ENCODE data around the gene TASP1.

The TASP1 gene

DNA sequence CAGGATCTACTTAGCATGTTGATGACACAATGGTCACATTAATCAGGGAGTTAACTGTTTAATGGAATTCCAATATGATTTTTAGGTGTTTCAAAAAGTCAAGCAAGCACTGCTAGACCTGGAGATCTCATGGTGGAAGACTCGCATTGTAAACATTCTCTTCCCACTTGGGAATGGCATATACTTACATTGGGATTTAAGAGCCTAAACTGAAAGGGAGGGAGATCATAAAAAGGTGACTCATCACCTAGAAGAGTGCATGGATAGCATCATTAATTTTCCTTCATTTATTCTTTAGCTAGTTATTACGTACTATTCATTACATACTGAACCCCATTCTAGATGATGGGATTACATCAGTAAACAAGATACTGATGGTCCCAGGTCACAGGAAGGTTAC, 185.4 kb downstream of the TASP1 start:
- H3K27me3 Mint-ChIP-seq, result no peaks in the 10 kb centered on the region
- no peak overlapping the region for H3K4me3 Mint-ChIP-seq
- H3K27ac Mint-ChIP-seq, result no peak overlapping the region
- no peak for DNase-seq
- ATAC-seq (replicated peaks), result no peak
- no peaks in the 10 kb centered on the region for H3K36me3 Mint-ChIP-seq (ENCODE audit: insufficient read depth)
- no peaks in the 10 kb centered on the region for H3K4me1 Mint-ChIP-seq (ENCODE audit: low read depth in 2 of 2)
- peaks cover 2 to 15% of the 10 kb centered on the region in 2 donors for H3K9me3 Mint-ChIP-seq

DNA sequence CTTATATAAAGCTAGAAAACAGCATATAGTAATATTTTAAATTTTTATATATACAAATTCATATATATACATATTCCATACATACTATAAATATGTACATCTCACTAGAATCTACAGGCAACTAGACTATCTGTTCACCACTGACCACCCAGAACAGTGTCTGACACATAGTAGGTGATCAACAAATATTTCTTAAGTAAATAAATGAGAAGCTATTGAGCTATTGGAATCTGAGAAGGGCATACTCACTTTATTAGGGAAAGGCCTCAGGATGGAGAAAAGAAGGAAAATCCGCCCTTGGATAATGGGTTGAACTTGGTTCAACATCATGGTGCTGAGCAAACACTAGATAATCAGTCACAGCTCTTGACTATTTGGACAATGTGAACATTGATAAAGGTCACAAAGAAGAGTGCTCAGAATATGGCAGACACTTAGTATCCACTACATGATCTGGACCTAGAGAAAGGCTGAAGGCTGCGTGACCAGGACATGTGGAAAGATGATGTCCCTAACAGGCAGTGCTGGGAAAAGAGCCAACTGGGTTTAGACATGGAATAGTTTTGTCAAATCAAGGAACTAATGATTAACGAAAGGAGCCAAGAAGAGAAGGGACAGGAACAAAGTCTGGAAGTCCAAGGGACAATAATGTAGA, 186.1 kb downstream of the TASP1 start:
- H3K4me1 Mint-ChIP-seq (ENCODE audit: low read depth in 2 of 2), result no peaks in the 10 kb centered on the region
- H3K27ac Mint-ChIP-seq, result no peak overlapping the region
- no peaks in the 10 kb centered on the region for H3K36me3 Mint-ChIP-seq (ENCODE audit: insufficient read depth)
- no peak overlapping the region for H3K4me3 Mint-ChIP-seq
- no peak for ATAC-seq (replicated peaks)
- H3K9me3 Mint-ChIP-seq, result peaks cover 2 to 15% of the 10 kb centered on the region in 2 donors
- H3K27me3 Mint-ChIP-seq, result no peaks in the 10 kb centered on the region
- DNase-seq, result no peak

DNA sequence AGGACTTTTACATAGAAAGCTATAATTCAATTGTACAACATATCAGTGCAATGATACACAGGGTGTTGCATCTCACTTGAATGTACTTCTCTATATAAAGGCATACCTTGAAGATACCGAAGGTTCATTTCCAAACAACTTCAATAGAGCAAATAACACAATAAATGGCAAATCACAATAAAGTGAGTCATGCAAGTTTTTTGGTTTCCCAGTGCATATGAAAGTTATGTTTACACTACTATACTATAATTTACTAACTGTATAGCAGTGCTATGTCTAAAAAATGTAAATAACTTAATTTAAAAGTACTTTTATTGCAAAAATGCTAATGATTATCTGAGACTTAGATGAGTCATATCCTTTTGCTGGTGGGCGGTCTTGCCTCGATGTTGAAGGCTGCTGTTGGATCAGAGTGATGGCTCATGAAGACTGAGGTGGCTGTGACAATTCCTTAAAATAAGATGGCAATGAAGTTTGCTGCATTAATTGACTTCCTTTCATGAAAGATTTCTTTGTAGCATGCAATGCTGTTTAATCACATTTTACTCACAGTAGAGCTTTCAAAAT, 188.8 kb downstream of the TASP1 start:
- Mint-ChIP-seq H3K27me3 (no peaks in the 10 kb centered on the region), H3K4me1 (ENCODE audit: low read depth in 2 of 2) (no peaks in the 10 kb centered on the region), H3K9me3 (peaks cover 2 to 15% of the 10 kb centered on the region in 2 donors), H3K27ac (no peak overlapping the region), H3K4me3 (no peak overlapping the region), H3K36me3 (ENCODE audit: insufficient read depth) (no peaks in the 10 kb centered on the region)
- ATAC-seq (replicated peaks) (no peak), DNase-seq (no peak)

DNA sequence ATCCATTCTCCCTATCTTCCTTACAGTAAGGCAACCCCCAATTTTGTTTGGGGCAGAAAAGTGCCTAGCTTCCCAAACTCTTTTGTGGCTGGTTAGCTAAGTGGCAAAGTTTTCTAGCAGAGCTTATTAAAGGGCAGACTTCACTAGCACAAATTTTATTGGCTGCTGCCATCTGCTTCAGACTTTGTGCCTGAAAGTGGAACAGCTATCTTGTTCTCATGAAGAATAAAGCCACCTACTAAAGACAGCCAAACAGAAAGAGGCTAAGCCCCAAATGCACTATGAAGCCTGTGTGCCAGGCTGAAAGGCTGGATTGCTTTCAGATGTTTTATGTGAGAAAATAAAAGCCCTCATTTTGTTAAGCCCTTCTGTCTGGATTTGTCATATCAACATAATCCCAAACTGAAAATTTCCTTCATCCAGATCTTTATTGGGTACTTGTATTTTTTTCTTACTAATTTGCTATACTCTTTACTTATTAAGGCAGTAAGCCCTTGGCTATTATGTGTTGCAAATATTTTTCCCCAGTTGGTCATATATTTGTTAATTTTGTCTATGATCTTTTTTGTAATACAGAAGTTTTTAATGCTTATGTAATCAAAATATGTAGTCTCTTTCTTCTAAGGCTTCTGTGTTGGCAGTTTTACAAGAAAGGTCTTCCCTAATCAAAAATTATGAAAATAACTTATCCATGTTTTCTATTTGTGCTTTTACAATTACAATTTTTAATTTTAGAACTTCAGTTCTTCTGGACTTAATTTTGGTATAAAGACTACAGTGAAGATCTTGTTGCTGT, 191.1 kb downstream of the TASP1 start:
- DNase-seq (no peak), ATAC-seq (replicated peaks) (no peak)
- Mint-ChIP-seq H3K4me3 (no peak overlapping the region), H3K27ac (no peak overlapping the region), H3K36me3 (ENCODE audit: insufficient read depth) (no peaks in the 10 kb centered on the region), H3K4me1 (ENCODE audit: low read depth in 2 of 2) (no peaks in the 10 kb centered on the region), H3K27me3 (no peaks in the 10 kb centered on the region), H3K9me3 (peaks cover 0 to under 1% of the 10 kb centered on the region in 2 donors)

DNA sequence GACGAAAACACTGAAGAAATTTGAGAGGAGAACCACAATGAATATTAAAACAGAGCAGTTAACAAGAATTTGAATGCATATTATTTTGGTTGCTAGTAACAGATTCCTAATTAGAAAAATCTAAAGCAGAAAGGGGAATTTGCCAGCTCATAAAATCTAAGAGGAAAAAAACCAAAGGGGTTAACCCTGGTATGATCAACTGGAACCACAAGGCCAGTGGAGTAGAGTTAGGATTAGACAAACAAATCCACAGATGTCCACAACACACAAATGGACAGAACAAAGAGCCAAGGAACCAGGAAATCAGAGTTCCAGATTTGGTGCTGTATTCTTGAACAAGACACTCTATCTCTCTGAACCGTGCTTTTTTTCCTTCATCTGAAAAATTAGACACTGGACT, 195.0 kb downstream of the TASP1 start:
- Mint-ChIP-seq H3K27me3 (no peaks in the 10 kb centered on the region), H3K4me1 (ENCODE audit: low read depth in 2 of 2) (peaks cover 0 to 1% of the 10 kb centered on the region in 2 donors), H3K36me3 (ENCODE audit: insufficient read depth) (no peaks in the 10 kb centered on the region), H3K27ac (no peak overlapping the region), H3K9me3 (peaks cover 8 to 17% of the 10 kb centered on the region in 2 donors), H3K4me3 (no peak overlapping the region)
- ATAC-seq (replicated peaks) (no peak), DNase-seq (no peak)

DNA sequence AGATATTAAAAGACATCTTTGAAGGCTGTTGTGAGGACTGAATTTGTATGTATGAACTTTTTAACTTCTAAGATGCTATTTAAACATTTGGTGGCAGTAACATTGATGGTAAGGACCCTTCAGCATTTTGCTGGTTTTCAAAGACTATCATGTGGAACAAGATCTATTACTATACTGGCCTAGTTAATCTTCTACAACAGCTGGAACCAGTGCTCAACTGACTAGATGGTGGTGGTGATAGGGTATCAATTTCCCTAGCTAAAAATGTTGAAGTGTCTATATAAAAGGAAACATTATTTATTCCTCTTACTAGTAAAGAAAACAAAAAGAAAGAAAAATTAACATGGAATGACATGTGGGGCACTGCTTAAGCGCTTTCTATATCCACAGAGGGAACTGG, 195.7 kb downstream of the TASP1 start:
- Mint-ChIP-seq H3K36me3 (ENCODE audit: insufficient read depth) (no peaks in the 10 kb centered on the region), H3K9me3 (peaks cover 8 to 17% of the 10 kb centered on the region in 2 donors), H3K4me1 (ENCODE audit: low read depth in 2 of 2) (peaks cover 0 to 1% of the 10 kb centered on the region in 2 donors), H3K27ac (no peak overlapping the region), H3K4me3 (no peak overlapping the region), H3K27me3 (no peaks in the 10 kb centered on the region)
- DNase-seq, result no peak
- no peak for ATAC-seq (replicated peaks)

DNA sequence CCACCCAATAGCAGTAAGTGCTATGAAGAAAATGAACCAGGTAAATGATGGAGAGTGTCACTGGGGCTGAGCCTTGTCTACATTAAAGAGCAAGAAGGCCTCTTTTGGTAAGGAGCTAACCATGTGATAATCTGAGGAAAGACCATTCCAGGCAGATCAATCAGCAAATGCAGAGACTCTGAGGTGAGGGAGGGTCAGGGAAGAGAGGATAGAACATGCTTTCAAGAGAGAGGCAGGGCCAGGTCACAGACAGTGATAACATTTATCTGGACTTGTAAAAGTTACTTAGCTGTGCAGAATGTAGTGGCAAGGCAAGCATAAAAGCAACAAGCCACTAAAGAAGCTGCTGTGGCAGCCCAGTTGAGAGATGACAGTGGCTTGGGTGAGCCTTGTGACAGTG, 197.3 kb downstream of the TASP1 start:
- Mint-ChIP-seq H3K4me3 (no peak overlapping the region), H3K27ac (no peak overlapping the region), H3K4me1 (ENCODE audit: low read depth in 2 of 2) (peaks cover 0 to 1% of the 10 kb centered on the region in 2 donors), H3K27me3 (no peaks in the 10 kb centered on the region), H3K36me3 (ENCODE audit: insufficient read depth) (no peaks in the 10 kb centered on the region), H3K9me3 (peaks cover 8 to 17% of the 10 kb centered on the region in 2 donors)
- DNase-seq, result no peak
- ATAC-seq (replicated peaks), result no peak

DNA sequence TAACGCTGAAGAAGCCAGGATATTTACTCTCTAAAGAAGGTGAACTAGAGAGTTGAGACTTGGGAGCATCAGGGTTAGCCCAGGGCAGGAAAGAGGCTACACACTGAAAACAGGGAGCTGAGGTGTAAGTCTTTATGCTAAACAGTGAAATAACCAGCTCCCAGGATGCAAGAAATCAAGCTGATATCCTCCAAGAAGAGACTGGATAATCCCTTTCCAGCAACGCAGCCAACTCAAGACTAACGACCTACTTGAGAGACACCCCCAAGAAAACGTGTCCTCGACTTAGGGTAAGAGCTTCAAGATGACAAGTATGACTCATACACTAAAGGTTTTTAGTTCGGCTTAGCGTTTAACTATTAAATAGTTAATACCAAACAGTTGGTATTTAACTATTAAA, 202.2 kb downstream of the TASP1 start:
- H3K4me3 Mint-ChIP-seq, result no peak overlapping the region
- no peaks in the 10 kb centered on the region for H3K36me3 Mint-ChIP-seq (ENCODE audit: insufficient read depth)

DNA sequence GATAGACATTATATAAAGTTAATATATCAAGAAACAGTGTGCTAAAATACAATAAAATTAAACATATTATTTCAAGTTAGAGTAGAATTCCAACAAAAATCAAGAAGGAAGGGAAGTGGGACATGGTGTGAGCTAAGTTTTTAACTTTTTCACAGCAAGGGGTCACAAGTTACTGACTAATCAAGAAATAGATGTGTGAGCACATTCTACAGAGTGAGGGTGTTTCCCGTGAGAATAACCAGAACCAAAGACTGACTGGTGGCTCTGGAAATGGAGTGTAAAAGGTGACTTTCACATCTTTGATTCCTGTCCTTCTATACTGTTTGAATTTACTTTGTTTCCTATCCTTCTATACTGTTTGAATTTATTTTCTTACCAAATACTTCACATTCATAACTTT, 206.6 kb downstream of the TASP1 start:
- peaks cover 2% of the 10 kb centered on the region for H3K36me3 Mint-ChIP-seq (ENCODE audit: insufficient read depth)
- H3K27ac Mint-ChIP-seq, result no peak overlapping the region
- no peaks in the 10 kb centered on the region for H3K27me3 Mint-ChIP-seq
- H3K4me1 Mint-ChIP-seq (ENCODE audit: low read depth in 2 of 2), result peaks cover 3 to 4% of the 10 kb centered on the region in 2 donors
- ATAC-seq (replicated peaks), result no peak
- no peak for DNase-seq
- no peak overlapping the region for H3K4me3 Mint-ChIP-seq
- H3K9me3 Mint-ChIP-seq, result peaks cover 0 to 1% of the 10 kb centered on the region in 2 donors

More for the DNA sequence above, 202.2 kb downstream of the TASP1 start:
- Mint-ChIP-seq H3K27ac (no peak overlapping the region), H3K4me1 (ENCODE audit: low read depth in 2 of 2) (no peaks in the 10 kb centered on the region), H3K9me3 (peaks cover 8 to 17% of the 10 kb centered on the region in 2 donors), H3K27me3 (no peaks in the 10 kb centered on the region)
- DNase-seq (no peak), ATAC-seq (replicated peaks) (no peak)

DNA sequence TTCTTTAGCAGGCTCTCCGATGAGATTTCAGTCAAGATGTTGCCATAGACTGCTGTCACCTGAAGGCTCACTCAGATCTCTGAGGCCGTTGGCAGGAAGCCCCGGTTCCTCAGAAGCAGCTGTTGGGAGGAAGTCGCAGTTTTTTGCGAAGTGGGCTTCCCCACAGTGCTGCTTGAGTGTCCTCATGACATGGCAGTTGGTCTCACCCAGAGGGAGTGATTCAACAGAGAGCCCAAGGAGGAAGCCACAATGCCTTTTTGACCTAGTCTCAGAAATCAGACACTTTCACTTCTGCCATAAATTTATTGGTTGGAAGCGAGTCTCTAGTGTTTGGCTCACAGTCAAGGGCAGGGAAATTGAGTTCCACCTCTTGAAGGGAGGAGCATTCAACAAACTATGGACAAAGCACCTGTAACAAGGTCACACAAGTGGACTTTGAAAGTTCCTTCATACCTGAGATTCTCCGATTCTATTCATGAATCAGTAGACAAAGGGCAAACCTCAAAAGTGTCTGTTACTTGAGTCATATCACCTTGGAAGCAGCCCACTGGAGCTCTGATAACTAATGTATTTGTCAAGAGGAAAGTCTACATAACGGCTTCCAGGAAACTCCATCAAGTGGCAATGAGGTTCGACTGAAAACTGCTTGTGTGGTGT, 208.3 kb downstream of the TASP1 start:
- Mint-ChIP-seq H3K27me3 (no peaks in the 10 kb centered on the region), H3K4me3 (no peak overlapping the region), H3K4me1 (ENCODE audit: low read depth in 2 of 2) (peaks cover 3 to 4% of the 10 kb centered on the region in 2 donors), H3K27ac (no peak overlapping the region), H3K9me3 (peaks cover 0 to 1% of the 10 kb centered on the region in 2 donors), H3K36me3 (ENCODE audit: insufficient read depth) (peaks cover 2% of the 10 kb centered on the region)
- DNase-seq (no peak), ATAC-seq (replicated peaks) (no peak)

DNA sequence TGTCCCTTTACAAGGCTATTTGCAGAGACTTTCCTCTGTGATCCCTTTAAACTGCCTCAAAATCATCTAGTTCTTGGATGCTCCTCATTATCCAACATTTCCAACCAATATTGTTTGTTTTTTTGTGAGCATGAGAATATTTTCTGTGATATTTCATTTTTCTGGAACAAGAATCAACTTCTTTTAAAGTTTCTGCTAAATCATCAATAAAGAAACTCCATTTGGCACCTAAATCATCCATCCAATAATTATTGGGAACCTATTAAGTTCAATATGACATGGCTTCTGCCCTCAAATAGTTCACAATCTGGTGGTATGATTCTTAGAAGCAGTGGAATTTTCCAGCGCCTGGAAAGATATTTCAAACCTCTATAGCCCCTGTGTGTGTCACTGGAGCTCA, 210.0 kb downstream of the TASP1 start:
- peaks cover 0 to 1% of the 10 kb centered on the region in 2 donors for H3K9me3 Mint-ChIP-seq
- H3K27me3 Mint-ChIP-seq, result no peaks in the 10 kb centered on the region
- no peak overlapping the region for H3K27ac Mint-ChIP-seq
- no peak for DNase-seq
- H3K4me3 Mint-ChIP-seq, result no peak overlapping the region
- H3K36me3 Mint-ChIP-seq (ENCODE audit: insufficient read depth), result peaks cover 2% of the 10 kb centered on the region
- peaks cover 3 to 4% of the 10 kb centered on the region in 2 donors for H3K4me1 Mint-ChIP-seq (ENCODE audit: low read depth in 2 of 2)
- no peak for ATAC-seq (replicated peaks)

DNA sequence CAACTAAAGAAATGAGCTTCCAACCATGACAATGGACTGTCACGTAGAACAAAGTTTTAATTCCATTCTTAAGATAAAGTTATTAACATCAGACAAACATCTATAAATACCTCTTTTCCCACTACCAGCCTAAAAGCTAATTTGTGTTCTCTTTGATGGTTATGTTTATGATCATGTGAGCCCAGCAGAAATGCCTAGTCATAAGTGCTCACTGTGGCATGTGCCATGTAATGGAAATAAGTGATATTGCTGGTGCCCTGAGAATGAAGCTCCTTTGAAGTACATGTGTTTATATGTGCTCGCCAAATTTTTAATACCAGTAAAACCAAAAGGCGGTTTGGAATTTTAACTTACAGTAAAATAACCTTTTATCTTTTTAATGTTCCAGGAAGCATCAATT, 211.9 kb downstream of the TASP1 start:
- Mint-ChIP-seq H3K27ac (no peak overlapping the region), H3K4me1 (ENCODE audit: low read depth in 2 of 2) (peaks cover 3 to 4% of the 10 kb centered on the region in 2 donors), H3K4me3 (no peak overlapping the region), H3K9me3 (peaks cover 0 to 1% of the 10 kb centered on the region in 2 donors), H3K36me3 (ENCODE audit: insufficient read depth) (peaks cover 2% of the 10 kb centered on the region), H3K27me3 (no peaks in the 10 kb centered on the region)
- ATAC-seq (replicated peaks) (no peak), DNase-seq (no peak)

DNA sequence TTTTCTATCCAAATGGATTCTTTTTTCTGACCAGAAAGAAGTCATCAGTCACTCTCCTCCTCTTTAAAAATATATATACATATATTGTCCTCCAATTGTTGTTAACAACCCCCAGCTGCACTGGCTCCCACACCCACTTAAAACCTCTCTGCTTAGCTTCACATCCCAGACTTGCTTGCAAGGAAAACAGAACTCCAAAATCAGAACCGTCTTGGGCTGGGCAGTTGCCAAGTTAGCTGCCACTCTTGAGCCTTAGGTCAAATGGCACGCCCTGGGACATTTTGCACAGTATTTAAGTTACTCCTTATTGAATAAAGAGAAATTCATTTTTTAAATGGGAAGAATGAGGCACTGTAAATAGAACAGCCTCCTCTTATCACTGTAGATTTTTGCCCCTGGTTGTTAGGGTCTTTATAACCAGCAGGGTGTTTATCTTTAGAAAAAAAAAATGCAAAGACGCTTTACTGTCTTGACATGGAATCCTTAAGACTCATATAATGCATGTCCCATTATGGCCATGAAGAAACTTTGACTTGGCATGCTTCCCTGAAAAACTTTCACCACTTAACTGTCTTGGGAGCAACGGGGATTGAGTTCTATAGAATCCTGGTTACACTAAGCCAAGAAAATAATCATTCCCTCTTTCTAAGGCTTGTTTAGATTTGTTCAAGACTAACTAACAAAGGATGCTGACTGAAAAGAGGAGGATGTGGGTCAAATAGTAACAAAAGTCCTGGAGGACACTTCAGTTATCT, 213.2 kb downstream of the TASP1 start:
- DNase-seq, result no peak
- Mint-ChIP-seq H3K27ac (no peak overlapping the region), H3K36me3 (ENCODE audit: insufficient read depth) (no peaks in the 10 kb centered on the region), H3K27me3 (no peaks in the 10 kb centered on the region), H3K4me3 (no peak overlapping the region), H3K4me1 (ENCODE audit: low read depth in 2 of 2) (peaks cover 2 to 3% of the 10 kb centered on the region in 2 donors), H3K9me3 (peaks cover 0 to 1% of the 10 kb centered on the region in 2 donors)
- no peak for ATAC-seq (replicated peaks)

Data from effector memory CD8-positive, alpha-beta T cell (primary cell).